HFF-Myc (cell line): ENCODE data around the gene NELFB.

Experiments used
- DNase-seq: peaks from one replicate; pipeline ENCODE4 v3.0.0-alpha.2; 2011; ENCODE audit warnings: low read depth; ENCODE audit errors: extremely low read depth
- H3K4me3 ChIP-seq: replicated peaks from 2 replicates; pipeline ENCODE4 v1.5.1; 2011; ENCODE audit warnings: low read depth, mild to moderate bottlenecking, control low read depth, low read length
- CTCF ChIP-seq: IDR thresholded peaks from 2 replicates; pipeline ENCODE4 v1.5.1; 2012; ENCODE audit warnings: mild to moderate bottlenecking, low read depth, low read length, control low read depth; ENCODE audit errors: missing control alignments

Gene NELFB

GRCh38 chr9:137298401-137299202, 43.5 kb downstream of the NELFB start:
- DNase-seq, result no peak
- no peak for TF ChIP-seq CTCF
- no peak overlapping the region for H3K4me3 ChIP-seq

- no peak for TF ChIP-seq CTCF
- no peak overlapping the region for H3K4me3 ChIP-seq
- no peak for DNase-seq
Measured at GRCh38 chr9:137299203-137299565, 44.1 kb downstream of the NELFB start.

GRCh38 chr9:137299938-137300337, 44.8 kb downstream of the NELFB start:
- TF ChIP-seq CTCF, result no peak
- DNase-seq, result no peak
- H3K4me3 ChIP-seq, result peak overlapping the region; percentile 42; the same call in 1 of the 2 replicates

GRCh38 chr9:137300567-137301080, 45.5 kb downstream of the NELFB start:
- H3K4me3 ChIP-seq, result peak overlapping the region; percentile 42
- no peak for DNase-seq
- TF ChIP-seq CTCF, result no peak

- no peak for TF ChIP-seq CTCF
- no peak for DNase-seq
- H3K4me3 ChIP-seq, result peak overlapping the region; percentile 42
Measured at GRCh38 chr9:137301081-137301947, 46.2 kb downstream of the NELFB start.

- DNase-seq, result no peak
- TF ChIP-seq CTCF, result no peak
- H3K4me3 ChIP-seq, result peak within 1 kb of the TSS; percentile 42
Measured at GRCh38 chr9:137302118-137302448, 47.0 kb downstream of the NELFB start, which contains the start of gene NRARP. NRARP (minus strand) TSS chr9:137302271; CDS start chr9:137301928, 343 bp downstream.
